ENCODE results near the gene ACAP3.

DNA sequence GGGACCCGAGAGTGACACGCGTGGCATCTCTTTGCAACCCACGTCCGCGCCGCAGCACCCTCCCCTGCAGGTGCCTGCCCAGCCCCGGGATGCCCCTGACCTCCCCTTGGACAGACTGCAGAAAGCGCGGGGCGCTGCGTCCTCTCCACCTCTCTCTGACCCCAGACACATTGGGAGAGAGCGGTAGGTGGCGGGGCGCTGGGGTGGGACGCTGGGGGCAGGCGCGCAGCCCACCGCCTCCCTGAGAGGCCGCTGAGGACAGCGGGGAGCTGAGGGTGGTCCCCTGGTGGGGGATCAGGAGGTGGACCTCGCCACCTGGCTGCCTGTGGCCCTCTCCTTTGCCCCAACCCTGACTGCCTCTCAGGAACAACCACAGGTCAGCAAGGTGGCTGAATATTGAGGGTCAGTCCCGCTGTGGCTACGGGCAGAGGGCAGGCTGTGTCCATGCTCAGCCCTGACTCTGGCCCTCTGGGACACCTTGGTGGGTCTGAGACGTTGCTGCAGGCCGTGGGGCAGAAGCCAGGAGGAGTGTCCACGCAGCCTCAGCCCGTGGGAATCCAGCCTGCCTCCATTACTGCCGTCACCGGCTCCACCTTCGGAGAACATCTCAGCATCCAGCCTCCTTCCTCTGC is 33.3 kb downstream of the ACAP3 start:
- TF ChIP-seq CTCF (IDR thresholded peaks at IDR 0.05 in 8 of 11, conservative IDR thresholded peaks at IDR 0.05 in 3 of 11) (no peak), POLR2A (IDR thresholded peaks at IDR 0.05) (no peak)
